Stimulated activated CD4-positive, alpha-beta T cell treated with anti-CD3 and anti-CD28 coated beads, Interleukin-12 subunit alpha, Interleukin-12 subunit beta, amount 100 ng/mL, for 48 hours (primary cell): ENCODE results near the gene DMAC1.

Source experiments
- DNase-seq, 3 donors: peaks; one replicate each; pipeline ENCODE4 v3.0.0-alpha.2; 2020; ENCODE audit warnings: low read depth in 2 of 3, low spot score in 1 of 3

DMAC1 gene

DNA sequence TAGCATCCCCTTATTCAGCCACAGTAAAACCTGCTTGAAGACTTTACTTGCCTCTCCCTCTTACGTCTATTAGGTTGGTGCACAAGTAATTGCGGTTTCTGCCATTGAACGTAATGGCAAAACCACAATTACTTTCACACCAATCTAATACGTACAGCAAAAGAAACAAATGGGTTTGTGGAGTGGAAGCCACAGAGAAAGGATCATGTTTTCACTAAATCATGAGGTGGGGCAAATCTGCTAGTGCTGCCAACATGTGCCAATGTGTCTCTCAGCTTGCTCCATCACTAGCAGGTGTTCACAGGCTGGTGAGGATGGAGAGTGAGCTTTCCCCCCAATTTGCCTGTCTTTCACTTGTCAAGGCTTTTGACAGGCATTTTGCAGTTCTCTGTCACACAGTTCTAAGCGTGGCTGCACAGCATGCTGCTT is 15.9 kb downstream of the DMAC1 start:
- DNase-seq, result no peak

- no peak for DNase-seq
Observed at GRCh38 chr9:7782400-7783120, 17.0 kb downstream of the DMAC1 start.

GRCh38 chr9:7780261-7780988 is 19.2 kb downstream of the DMAC1 start:
- no peak for DNase-seq

GRCh38 chr9:7778851-7779600 is 20.6 kb downstream of the DMAC1 start:
- DNase-seq, result no peak

- DNase-seq, result no peak
Observed at GRCh38 chr9:7777771-7778170, 21.8 kb downstream of the DMAC1 start.

DNA sequence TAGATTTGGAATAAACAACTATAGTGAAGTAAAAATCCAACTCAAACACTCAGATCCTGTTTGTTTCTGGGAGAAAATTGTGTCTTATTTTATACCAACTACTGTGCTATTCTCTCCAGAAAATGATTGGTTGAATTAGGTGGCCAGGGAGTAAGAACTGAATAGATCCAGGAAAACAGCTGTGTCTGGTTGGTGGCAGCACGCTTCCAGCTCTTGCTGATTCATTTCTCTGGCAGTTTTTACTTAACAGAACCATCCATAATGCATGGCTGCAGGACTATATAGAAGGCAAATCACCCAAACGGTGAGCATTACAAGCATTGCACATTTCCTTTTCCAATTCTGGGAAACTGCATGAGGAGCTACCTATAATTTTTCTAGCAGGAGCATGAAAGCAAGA is 29.5 kb downstream of the DMAC1 start:
- no peak for DNase-seq

DNA sequence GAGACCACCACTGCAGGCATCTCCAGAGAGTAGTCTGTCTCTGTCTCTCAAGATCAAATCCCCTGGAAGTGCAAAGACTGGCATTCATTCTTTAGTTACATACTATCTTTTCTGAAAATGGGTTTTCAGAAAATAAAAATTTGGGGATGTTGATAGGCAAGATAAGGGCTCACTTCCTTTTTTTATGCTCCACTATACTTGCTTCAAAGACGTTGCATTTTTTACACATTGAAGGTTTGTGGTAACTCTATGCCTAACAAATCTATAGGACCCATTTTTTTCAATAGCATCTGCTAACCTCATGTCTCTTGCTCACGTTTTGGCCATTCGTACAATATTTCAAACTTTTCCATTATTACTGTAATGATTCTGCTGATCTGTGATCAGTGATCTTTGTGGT is 37.0 kb downstream of the DMAC1 start:
- no peak for DNase-seq

DNA sequence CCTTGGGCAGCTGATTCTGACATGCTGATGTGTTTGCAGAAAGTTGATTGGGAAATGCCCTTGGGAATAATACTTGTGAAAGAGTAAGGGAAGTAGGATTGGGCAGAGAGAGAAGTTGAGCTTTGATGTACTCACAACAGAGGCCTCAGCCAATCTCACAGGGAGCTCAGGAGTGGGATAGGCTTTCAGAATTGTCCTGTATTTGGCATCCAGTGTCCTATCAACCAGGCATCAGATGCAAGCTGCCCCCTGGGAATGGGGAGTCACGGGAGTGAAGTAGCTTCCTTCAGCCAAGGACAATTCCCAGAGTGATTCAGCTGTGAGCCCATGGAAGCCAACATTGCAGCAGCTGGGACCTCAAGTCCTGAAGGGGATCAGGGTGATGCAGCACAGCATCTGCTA is 39.6 kb downstream of the DMAC1 start:
- DNase-seq, result no peak

- peak in 1 of 3 donors; percentile 0 for DNase-seq
Observed at GRCh38 chr9:7756088-7756487, 43.5 kb downstream of the DMAC1 start.

DNA sequence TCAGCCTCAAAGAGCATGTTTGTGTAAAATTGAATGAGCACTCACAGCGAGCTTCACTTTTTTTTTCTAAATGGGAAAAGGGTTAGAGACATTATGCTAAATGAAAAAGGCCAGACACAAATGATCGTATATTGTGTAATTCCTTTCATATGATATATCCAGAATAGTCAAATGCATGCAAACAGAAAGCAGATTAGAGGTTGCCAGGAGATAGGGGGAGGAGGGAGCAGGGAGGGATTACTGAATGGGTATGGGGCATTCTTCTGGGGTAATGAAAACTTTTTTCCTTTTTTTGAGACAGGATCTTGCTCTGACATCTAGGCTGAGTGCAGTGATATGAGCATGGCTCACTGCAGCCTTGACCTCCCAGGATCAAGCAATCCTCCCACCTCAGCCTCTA is 47.1 kb downstream of the DMAC1 start:
- no peak for DNase-seq
